K562 (cell line): ENCODE results near the gene NEDD8. TPM values are rescaled to one million over a fixed set of nuclear protein-coding genes. Genes with fewer than 3 reads are reported as not detected.

Experiments
- BCL6 ChIP-seq: fragments of 250-450 bp; sonication (Bioruptor Pico); IDR thresholded peaks from 2 replicates; pipeline ENCODE4 v1.4.0; 2020
- BCOR ChIP-seq: fragments of 450-650 bp; IDR thresholded peaks from 2 replicates; pipeline ENCODE4 v1.6.1; 2016
- FOXK2 ChIP-seq, 2 experiments: fragments of 450-650 bp; IDR thresholded peaks in 1 of 2; conservative IDR thresholded peaks in 1 of 2; 2 replicates each; pipeline ENCODE4 v1.6.1; 2016; ENCODE audit warnings: low read depth in 2 of 2, mild to moderate bottlenecking in 1 of 2
- GTF2A2 ChIP-seq: IDR thresholded peaks from 2 replicates; pipeline ENCODE4 v1.6.1; 2016; ENCODE audit warnings: mild to moderate bottlenecking, missing genetic modification characterization, missing compliant biosample characterization
- MTF1 ChIP-seq: fragments of 250-450 bp; sonication (Bioruptor Pico); IDR thresholded peaks from 2 replicates; pipeline ENCODE4 v1.9.0; 2021; ENCODE audit warnings: moderate library complexity, mild to moderate bottlenecking, inconsistent platforms, borderline replicate concordance
- ZNF57 ChIP-seq: fragments of 450-650 bp; formaldehyde crosslinking; IDR thresholded peaks from 2 replicates; pipeline ENCODE4 v1.4.0; 2020; ENCODE audit warnings: mild to moderate bottlenecking, moderate library complexity
- polyA plus RNA-seq, 8 experiments: library from polyadenylated mRNA; depleted of rRNA in 4 of 8; stranded (reverse) in 5 of 8; unstranded in 3 of 8; fragments of >200 nt; fragmentation: Nextera tagmentation in 2 of 8; fragmentation: Illumina TruSeq in 1 of 8; extraction: Ambion mirVana in 2 of 8; extraction: Trizol in 1 of 8; gene quantifications; 2 replicates each; pipeline versions ENCODE4 v1.2.1 to v1.2.3, GENCODE V29; 2011 to 2014; ENCODE audit warnings: inconsistent platforms in 1 of 8, missing spikeins in 1 of 8
- total RNA-seq, 7 experiments: library from RNA; depleted of rRNA in 6 of 7; stranded (reverse); fragments of >200 nt in 6 of 7; fragmentation: Illumina TruSeq in 2 of 7; extraction: Trizol in 2 of 7; gene quantifications; 2 replicates each; pipeline versions ENCODE4 v1.2.1 to v1.2.3, GENCODE V29; 2011 to 2021; ENCODE audit warnings: low replicate concordance in 1 of 7
- TF ChIP-seq, protein P1 (sequence below): fragments of 450-650 bp; conservative IDR thresholded peaks from 2 replicates; pipeline ENCODE4 v1.6.1; 2016; ENCODE audit warnings: missing genetic modification characterization, low read depth, mild to moderate bottlenecking, missing compliant biosample characterization, moderate library complexity
- TF ChIP-seq, protein P2 (sequence below): fragments of 450-650 bp; IDR thresholded peaks from 2 replicates; pipeline ENCODE4 v1.6.1; 2014; ENCODE audit warnings: low read depth, mild to moderate bottlenecking, moderate library complexity, borderline replicate concordance
- TF ChIP-seq, protein P3 (sequence below), 2 experiments: fragments of 450-650 bp in 1 of 2; sonication (generic) in 1 of 2; formaldehyde crosslinking in 1 of 2; IDR thresholded peaks; 2 replicates each; pipeline versions ENCODE4 v1.7.1 to v1.9.0; 2016 to 2022; ENCODE audit warnings: inconsistent platforms in 1 of 2, mild to moderate bottlenecking in 1 of 2, missing genetic modification reagents in 1 of 2
- TF ChIP-seq, protein P4 (sequence below): fragments of 450-650 bp; formaldehyde crosslinking; IDR thresholded peaks from 2 replicates; pipeline ENCODE4 v1.4.0; 2022; ENCODE audit warnings: missing genetic modification characterization
- TF ChIP-seq, protein P5 (sequence below): fragments of 450-650 bp; IDR thresholded peaks from 2 replicates; pipeline ENCODE4 v1.6.1; 2018; ENCODE audit warnings: mild to moderate bottlenecking, low read depth; ENCODE audit not compliant: partially characterized antibody

NEDD8 gene
- total and polyA plus RNA-seq, 9 of the 15 experiments (the other 6 are each of a cell fraction or from before 2014, with no cell fraction given) = 142 to 691 (median 260) TPM

DNA sequence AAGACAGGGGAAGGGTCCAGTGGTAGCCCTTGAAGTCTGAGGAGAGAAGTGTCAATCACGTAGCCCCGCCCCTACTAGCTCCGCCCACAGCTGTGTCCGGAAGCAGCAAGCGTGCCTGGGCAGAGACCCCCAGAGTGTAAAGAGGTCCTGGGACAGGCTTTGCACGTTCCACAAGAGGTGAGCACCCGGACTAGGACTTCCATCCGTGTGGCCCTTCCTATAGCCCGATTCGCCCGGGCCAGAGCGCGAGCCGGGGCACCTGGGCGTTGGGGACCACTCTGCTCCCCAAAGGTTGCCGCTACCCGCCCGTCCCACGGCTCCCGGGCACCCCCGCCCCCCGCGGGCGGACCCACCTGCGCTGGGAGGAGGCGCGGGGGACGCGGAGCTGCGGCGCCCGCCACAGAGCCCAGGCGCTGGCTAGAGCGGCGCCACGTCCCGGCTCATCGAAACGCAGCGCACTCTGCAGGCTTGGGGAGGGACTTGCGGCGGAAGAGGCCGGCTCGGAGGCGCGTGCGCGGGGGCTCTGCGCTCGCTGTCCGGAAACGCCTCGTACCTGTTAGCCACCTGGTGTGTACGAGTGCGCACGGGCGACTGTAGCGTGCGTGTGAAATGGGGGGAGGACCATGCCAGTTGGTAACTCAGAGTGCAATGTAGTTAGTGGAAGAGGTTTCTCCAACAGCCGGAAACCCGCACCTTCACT is 39.1 kb upstream of the NEDD8 start, which contains the start of gene RABGGTA (continued):
- no peak; a peak in 2 of 4 replicates for TF ChIP-seq FOXK2 (conservative IDR thresholded peaks at IDR 0.05 in 1 of 2, IDR thresholded peaks at IDR 0.05 in 1 of 2; ENCODE audit: low read depth in 2 of 2)
- TF ChIP-seq BCL6 (CRISPR knock-in tag) = no peak
- TF ChIP-seq, protein P1, sequence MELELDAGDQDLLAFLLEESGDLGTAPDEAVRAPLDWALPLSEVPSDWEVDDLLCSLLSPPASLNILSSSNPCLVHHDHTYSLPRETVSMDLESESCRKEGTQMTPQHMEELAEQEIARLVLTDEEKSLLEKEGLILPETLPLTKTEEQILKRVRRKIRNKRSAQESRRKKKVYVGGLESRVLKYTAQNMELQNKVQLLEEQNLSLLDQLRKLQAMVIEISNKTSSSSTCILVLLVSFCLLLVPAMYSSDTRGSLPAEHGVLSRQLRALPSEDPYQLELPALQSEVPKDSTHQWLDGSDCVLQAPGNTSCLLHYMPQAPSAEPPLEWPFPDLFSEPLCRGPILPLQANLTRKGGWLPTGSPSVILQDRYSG (tag) = no peak
- TF ChIP-seq BCOR = no peak
- TF ChIP-seq, protein P2, sequence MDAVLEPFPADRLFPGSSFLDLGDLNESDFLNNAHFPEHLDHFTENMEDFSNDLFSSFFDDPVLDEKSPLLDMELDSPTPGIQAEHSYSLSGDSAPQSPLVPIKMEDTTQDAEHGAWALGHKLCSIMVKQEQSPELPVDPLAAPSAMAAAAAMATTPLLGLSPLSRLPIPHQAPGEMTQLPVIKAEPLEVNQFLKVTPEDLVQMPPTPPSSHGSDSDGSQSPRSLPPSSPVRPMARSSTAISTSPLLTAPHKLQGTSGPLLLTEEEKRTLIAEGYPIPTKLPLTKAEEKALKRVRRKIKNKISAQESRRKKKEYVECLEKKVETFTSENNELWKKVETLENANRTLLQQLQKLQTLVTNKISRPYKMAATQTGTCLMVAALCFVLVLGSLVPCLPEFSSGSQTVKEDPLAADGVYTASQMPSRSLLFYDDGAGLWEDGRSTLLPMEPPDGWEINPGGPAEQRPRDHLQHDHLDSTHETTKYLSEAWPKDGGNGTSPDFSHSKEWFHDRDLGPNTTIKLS = peak; percentile 94
- TF ChIP-seq, protein P3, sequence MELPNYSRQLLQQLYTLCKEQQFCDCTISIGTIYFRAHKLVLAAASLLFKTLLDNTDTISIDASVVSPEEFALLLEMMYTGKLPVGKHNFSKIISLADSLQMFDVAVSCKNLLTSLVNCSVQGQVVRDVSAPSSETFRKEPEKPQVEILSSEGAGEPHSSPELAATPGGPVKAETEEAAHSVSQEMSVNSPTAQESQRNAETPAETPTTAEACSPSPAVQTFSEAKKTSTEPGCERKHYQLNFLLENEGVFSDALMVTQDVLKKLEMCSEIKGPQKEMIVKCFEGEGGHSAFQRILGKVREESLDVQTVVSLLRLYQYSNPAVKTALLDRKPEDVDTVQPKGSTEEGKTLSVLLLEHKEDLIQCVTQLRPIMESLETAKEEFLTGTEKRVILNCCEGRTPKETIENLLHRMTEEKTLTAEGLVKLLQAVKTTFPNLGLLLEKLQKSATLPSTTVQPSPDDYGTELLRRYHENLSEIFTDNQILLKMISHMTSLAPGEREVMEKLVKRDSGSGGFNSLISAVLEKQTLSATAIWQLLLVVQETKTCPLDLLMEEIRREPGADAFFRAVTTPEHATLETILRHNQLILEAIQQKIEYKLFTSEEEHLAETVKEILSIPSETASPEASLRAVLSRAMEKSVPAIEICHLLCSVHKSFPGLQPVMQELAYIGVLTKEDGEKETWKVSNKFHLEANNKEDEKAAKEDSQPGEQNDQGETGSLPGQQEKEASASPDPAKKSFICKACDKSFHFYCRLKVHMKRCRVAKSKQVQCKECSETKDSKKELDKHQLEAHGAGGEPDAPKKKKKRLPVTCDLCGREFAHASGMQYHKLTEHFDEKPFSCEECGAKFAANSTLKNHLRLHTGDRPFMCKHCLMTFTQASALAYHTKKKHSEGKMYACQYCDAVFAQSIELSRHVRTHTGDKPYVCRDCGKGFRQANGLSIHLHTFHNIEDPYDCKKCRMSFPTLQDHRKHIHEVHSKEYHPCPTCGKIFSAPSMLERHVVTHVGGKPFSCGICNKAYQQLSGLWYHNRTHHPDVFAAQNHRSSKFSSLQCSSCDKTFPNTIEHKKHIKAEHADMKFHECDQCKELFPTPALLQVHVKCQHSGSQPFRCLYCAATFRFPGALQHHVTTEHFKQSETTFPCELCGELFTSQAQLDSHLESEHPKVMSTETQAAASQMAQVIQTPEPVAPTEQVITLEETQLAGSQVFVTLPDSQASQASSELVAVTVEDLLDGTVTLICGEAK (IDR thresholded peaks at IDR 0.05) = peak; percentile 55; the same call in 1 of the 2 replicates
- TF ChIP-seq, protein P3 (CRISPR knock-in tag; IDR thresholded peaks at IDR 0.05) = no peak
- no peak for TF ChIP-seq MTF1 (CRISPR knock-in tag)
- TF ChIP-seq, protein P4, sequence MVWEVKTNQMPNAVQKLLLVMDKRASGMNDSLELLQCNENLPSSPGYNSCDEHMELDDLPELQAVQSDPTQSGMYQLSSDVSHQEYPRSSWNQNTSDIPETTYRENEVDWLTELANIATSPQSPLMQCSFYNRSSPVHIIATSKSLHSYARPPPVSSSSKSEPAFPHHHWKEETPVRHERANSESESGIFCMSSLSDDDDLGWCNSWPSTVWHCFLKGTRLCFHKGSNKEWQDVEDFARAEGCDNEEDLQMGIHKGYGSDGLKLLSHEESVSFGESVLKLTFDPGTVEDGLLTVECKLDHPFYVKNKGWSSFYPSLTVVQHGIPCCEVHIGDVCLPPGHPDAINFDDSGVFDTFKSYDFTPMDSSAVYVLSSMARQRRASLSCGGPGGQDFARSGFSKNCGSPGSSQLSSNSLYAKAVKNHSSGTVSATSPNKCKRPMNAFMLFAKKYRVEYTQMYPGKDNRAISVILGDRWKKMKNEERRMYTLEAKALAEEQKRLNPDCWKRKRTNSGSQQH (CRISPR knock-in tag) = no peak
- TF ChIP-seq, protein P5, sequence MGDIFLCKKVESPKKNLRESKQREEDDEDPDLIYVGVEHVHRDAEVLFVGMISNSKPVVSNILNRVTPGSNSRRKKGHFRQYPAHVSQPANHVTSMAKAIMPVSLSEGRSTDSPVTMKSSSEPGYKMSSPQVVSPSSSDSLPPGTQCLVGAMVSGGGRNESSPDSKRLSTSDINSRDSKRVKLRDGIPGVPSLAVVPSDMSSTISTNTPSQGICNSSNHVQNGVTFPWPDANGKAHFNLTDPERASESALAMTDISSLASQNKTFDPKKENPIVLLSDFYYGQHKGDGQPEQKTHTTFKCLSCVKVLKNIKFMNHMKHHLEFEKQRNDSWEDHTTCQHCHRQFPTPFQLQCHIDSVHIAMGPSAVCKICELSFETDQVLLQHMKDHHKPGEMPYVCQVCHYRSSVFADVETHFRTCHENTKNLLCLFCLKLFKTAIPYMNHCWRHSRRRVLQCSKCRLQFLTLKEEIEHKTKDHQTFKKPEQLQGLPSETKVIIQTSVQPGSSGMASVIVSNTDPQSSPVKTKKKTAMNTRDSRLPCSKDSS = no peak
- no peak for TF ChIP-seq GTF2A2 (tag)
- no peak for TF ChIP-seq ZNF57 (CRISPR knock-in tag)
